IPS-18a (cell line): ENCODE data around the gene GRID1.

ENCODE experiments used
- H3K27ac ChIP-seq: one replicate; pipeline ENCODE4 v1.5.1; 2013; ENCODE audit warnings: low read length
- H3K27me3 ChIP-seq: one replicate; pipeline ENCODE4 v1.6.1; 2013; ENCODE audit warnings: mild to moderate bottlenecking, low read length; ENCODE audit not compliant: control insufficient read depth, insufficient read depth
- H3K36me3 ChIP-seq: one replicate; pipeline ENCODE4 v1.6.1; 2013; ENCODE audit warnings: low read depth, low read length; ENCODE audit not compliant: control insufficient read depth
- H3K4me1 ChIP-seq: one replicate; pipeline ENCODE4 v1.6.1; 2013; ENCODE audit warnings: low read depth, low read length; ENCODE audit not compliant: control insufficient read depth
- H3K4me3 ChIP-seq: one replicate; pipeline ENCODE4 v1.5.1; 2013; ENCODE audit warnings: low read length
- H3K9ac ChIP-seq: one replicate; pipeline ENCODE4 v1.6.1; 2013; ENCODE audit warnings: mild to moderate bottlenecking, low read length, moderate library complexity
- H3K9me3 ChIP-seq: one replicate; pipeline ENCODE4 v1.6.1; 2013; ENCODE audit warnings: low read depth, low read length; ENCODE audit not compliant: control insufficient read depth

GRID1 gene

GRCh38 chr10:85623758-85624157 lies 742.8 kb downstream of the GRID1 start:
- Histone ChIP-seq H3K4me1 (no peaks in the 10 kb centered on the region), H3K9me3 (no peaks in the 10 kb centered on the region), H3K27ac (no peak overlapping the region), H3K9ac (no peak overlapping the region), H3K36me3 (no peaks in the 10 kb centered on the region), H3K4me3 (no peak overlapping the region), H3K27me3 (no peaks in the 10 kb centered on the region)

GRCh38 chr10:85623342-85623741 lies 743.3 kb downstream of the GRID1 start:
- Histone ChIP-seq H3K9me3 (no peaks in the 10 kb centered on the region), H3K4me1 (no peaks in the 10 kb centered on the region), H3K9ac (no peak overlapping the region), H3K4me3 (no peak overlapping the region), H3K27ac (no peak overlapping the region), H3K36me3 (no peaks in the 10 kb centered on the region), H3K27me3 (no peaks in the 10 kb centered on the region)

- Histone ChIP-seq H3K4me3 (no peak overlapping the region), H3K27me3 (no peaks in the 10 kb centered on the region), H3K27ac (no peak overlapping the region), H3K36me3 (no peaks in the 10 kb centered on the region), H3K9me3 (no peaks in the 10 kb centered on the region), H3K4me1 (no peaks in the 10 kb centered on the region), H3K9ac (no peak overlapping the region)
These were observed 744.2 kb downstream of the GRID1 start for GRCh38 chr10:85622425-85622824.

GRCh38 chr10:85621562-85621961 lies 745.0 kb downstream of the GRID1 start:
- Histone ChIP-seq H3K4me3 (no peak overlapping the region), H3K27me3 (no peaks in the 10 kb centered on the region), H3K4me1 (no peaks in the 10 kb centered on the region), H3K9ac (no peak overlapping the region), H3K9me3 (no peaks in the 10 kb centered on the region), H3K36me3 (no peaks in the 10 kb centered on the region), H3K27ac (no peak overlapping the region)

- no peaks in the 10 kb centered on the region for H3K27me3 ChIP-seq
- H3K36me3 ChIP-seq = no peaks in the 10 kb centered on the region
- no peaks in the 10 kb centered on the region for H3K4me1 ChIP-seq
- H3K9me3 ChIP-seq = no peaks in the 10 kb centered on the region
- no peak overlapping the region for H3K4me3 ChIP-seq
- H3K27ac ChIP-seq = no peak overlapping the region
- no peak overlapping the region for H3K9ac ChIP-seq
These were observed 745.8 kb downstream of the GRID1 start for GRCh38 chr10:85620807-85621206.

- H3K4me3 ChIP-seq = no peak overlapping the region
- H3K27me3 ChIP-seq = no peaks in the 10 kb centered on the region
- H3K4me1 ChIP-seq = no peaks in the 10 kb centered on the region
These were observed 746.8 kb downstream of the GRID1 start for GRCh38 chr10:85619832-85620231.

GRCh38 chr10:85618841-85619240 lies 747.8 kb downstream of the GRID1 start:
- Histone ChIP-seq H3K36me3 (no peaks in the 10 kb centered on the region), H3K4me3 (no peak overlapping the region), H3K9me3 (no peaks in the 10 kb centered on the region), H3K27me3 (no peaks in the 10 kb centered on the region), H3K9ac (no peak overlapping the region), H3K27ac (no peak overlapping the region), H3K4me1 (no peaks in the 10 kb centered on the region)

More at GRCh38 chr10:85619832-85620231, 746.8 kb downstream of the GRID1 start:
- Histone ChIP-seq H3K27ac (no peak overlapping the region), H3K9me3 (no peaks in the 10 kb centered on the region), H3K36me3 (no peaks in the 10 kb centered on the region), H3K9ac (no peak overlapping the region)

GRCh38 chr10:85617751-85618546 lies 748.6 kb downstream of the GRID1 start:
- Histone ChIP-seq H3K9ac (no peak overlapping the region), H3K9me3 (no peaks in the 10 kb centered on the region), H3K27ac (no peak overlapping the region), H3K36me3 (no peaks in the 10 kb centered on the region), H3K4me3 (no peak overlapping the region), H3K27me3 (no peaks in the 10 kb centered on the region), H3K4me1 (no peaks in the 10 kb centered on the region)

GRCh38 chr10:85615556-85615955 lies 751.0 kb downstream of the GRID1 start:
- no peaks in the 10 kb centered on the region for H3K4me1 ChIP-seq
- H3K36me3 ChIP-seq = no peaks in the 10 kb centered on the region
- H3K27me3 ChIP-seq = no peaks in the 10 kb centered on the region
- no peak overlapping the region for H3K9ac ChIP-seq
- H3K4me3 ChIP-seq = no peak overlapping the region
- H3K9me3 ChIP-seq = no peaks in the 10 kb centered on the region
- H3K27ac ChIP-seq = no peak overlapping the region

GRCh38 chr10:85614981-85615380 lies 751.6 kb downstream of the GRID1 start:
- H3K27me3 ChIP-seq = no peaks in the 10 kb centered on the region
- no peak overlapping the region for H3K4me3 ChIP-seq
- H3K9ac ChIP-seq = no peak overlapping the region
- no peaks in the 10 kb centered on the region for H3K9me3 ChIP-seq
- no peaks in the 10 kb centered on the region for H3K4me1 ChIP-seq
- no peaks in the 10 kb centered on the region for H3K36me3 ChIP-seq
- H3K27ac ChIP-seq = no peak overlapping the region

GRCh38 chr10:85614566-85614965 lies 752.0 kb downstream of the GRID1 start:
- H3K4me1 ChIP-seq = no peaks in the 10 kb centered on the region
- H3K27me3 ChIP-seq = no peaks in the 10 kb centered on the region
- no peak overlapping the region for H3K27ac ChIP-seq
- no peak overlapping the region for H3K4me3 ChIP-seq
- H3K9me3 ChIP-seq = no peaks in the 10 kb centered on the region
- no peak overlapping the region for H3K9ac ChIP-seq
- no peaks in the 10 kb centered on the region for H3K36me3 ChIP-seq

GRCh38 chr10:85613391-85613790 lies 753.2 kb downstream of the GRID1 start:
- no peak overlapping the region for H3K27ac ChIP-seq
- H3K4me1 ChIP-seq = no peaks in the 10 kb centered on the region
- no peaks in the 10 kb centered on the region for H3K36me3 ChIP-seq
- H3K27me3 ChIP-seq = no peaks in the 10 kb centered on the region
- H3K4me3 ChIP-seq = no peak overlapping the region
- no peak overlapping the region for H3K9ac ChIP-seq
- H3K9me3 ChIP-seq = no peaks in the 10 kb centered on the region
